ENCODE data around the gene CASP8. TPM values are rescaled to one million over a fixed set of nuclear protein-coding genes. Genes with fewer than 3 reads are reported as not detected.

CASP8 gene
- total and polyA plus RNA-seq, 2 of the 8 experiments (the other 6 are each of a cell fraction or from before 2014, with no cell fraction given), result 2.3 to 3.6 TPM

DNA sequence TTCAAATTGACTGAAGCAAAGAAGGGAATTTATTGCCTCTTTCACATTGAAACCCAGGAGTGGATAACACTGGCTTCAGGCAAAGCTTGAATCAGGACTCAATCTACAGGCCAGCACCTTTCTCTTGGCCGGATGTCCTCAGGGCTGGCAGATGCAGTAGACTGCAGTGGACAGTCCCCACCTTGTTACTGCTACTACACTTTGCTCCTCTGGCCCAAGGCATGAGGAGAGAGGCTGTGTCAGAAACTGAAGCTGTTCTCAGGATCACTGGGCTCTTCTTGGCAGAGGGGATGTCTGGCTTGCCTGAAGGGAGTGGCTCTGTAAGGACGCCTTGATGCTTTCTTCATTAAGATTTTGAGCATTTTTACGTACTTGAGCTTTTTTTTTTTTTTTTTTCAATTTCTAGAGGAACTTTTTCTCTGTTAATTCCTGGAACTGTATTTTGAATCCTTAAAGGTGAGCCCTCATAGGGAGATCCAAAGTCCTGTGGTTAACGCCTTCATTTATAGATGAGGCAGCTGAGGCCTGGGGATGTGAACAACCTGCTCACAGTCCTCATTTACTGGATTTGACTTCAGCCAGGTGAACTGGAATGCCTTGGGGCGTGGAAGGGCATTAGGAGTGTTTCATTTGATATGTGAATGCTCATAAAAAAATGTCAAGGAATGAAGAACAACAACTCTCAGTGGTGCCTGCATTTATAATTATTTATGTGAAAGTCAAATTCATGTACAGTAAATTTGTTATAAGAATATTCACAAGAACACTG lies 40.8 kb upstream of the CASP8 start:
- no peak overlapping the region for H3K56ac ChIP-seq (replicated peaks; ENCODE audit: insufficient read length, low read depth, low read length)
- H3K4me1 ChIP-seq (replicated peaks in 1 of 4; ENCODE audit: control insufficient read depth in 3 of 4, insufficient read depth in 4 of 4, low read length in 3 of 4), result peaks cover 5 to 23% (median 13%) of the 10 kb centered on the region in 4 experiments; a peak in 6 of 7 replicates
- no peak overlapping the region for H3K27ac ChIP-seq (ENCODE audit: low read depth, low read length)
- H3K4me2 ChIP-seq (ENCODE audit: insufficient read depth in 1 of 2, low read depth in 2 of 2, low read length in 2 of 2), result peak overlapping the region; percentile 43 to 71
- peak overlapping the region; percentile 88; the same call in 1 of the 2 replicates for H3K18ac ChIP-seq (ENCODE audit: extremely low read depth, low read length)
- no peaks in the 10 kb centered on the region for H3K36me3 ChIP-seq (ENCODE audit: control insufficient read depth in 2 of 4, insufficient read depth in 4 of 4, low read length in 3 of 4)
- no peak overlapping the region; the same call in 1 of the 2 replicates for H2AK5ac ChIP-seq (ENCODE audit: low read depth, low read length)
- H3K79me2 ChIP-seq (ENCODE audit: control insufficient read depth in 1 of 2, insufficient read depth in 2 of 2, low read length in 2 of 2), result no peaks in the 10 kb centered on the region
- H2BK120ac ChIP-seq (replicated peaks; ENCODE audit: low read depth, low read length), result no peak overlapping the region
- H4K91ac ChIP-seq (replicated peaks; ENCODE audit: insufficient read length, low read length), result no peak overlapping the region
- no peak overlapping the region for H4K8ac ChIP-seq (ENCODE audit: extremely low read depth, insufficient read depth, low read length)
- H3K23ac ChIP-seq (ENCODE audit: insufficient read length), result no peak overlapping the region
- WGBS, 2 experiments (ENCODE audit: extremely low coverage in 1 of 2, insufficient coverage in 1 of 2, insufficient read length in 1 of 2, insufficient replicate concordance in 2 of 2, low coverage in 1 of 2, low lambda C conversion rate in 2 of 2, missing lambda C conversion rate in 1 of 2), result 84% methylated on average over 5 of the region's 5 CpGs; no CpG with 5 or more reads in 1 of the 2 experiments
- H3K4ac ChIP-seq (replicated peaks; ENCODE audit: insufficient read length, low read depth, low read length), result no peak overlapping the region
- H2BK15ac ChIP-seq (ENCODE audit: low read length), result no peak overlapping the region
- H3K4me3 ChIP-seq (ENCODE audit: extremely low read depth in 1 of 4, insufficient read depth in 2 of 4, low read depth in 3 of 4, low read length in 4 of 4), result peak overlapping the region in 1 of 4 experiments; percentile 38; a peak in 1 of 8 replicates
- no peaks in the 10 kb centered on the region for H3K23me2 ChIP-seq (ENCODE audit: low read depth, low read length)
- H4K20me1 ChIP-seq (replicated peaks in 1 of 2; ENCODE audit: control insufficient read depth in 1 of 2, insufficient read depth in 2 of 2, low read length in 2 of 2), result no peaks in the 10 kb centered on the region
- POLR2A ChIA-PET (ENCODE audit: partially characterized antibody), result interaction anchor here (0.5 to 3.6 kb wide), 4 partner anchors 13 to 257 kb away, joined by 3 to 9 read pairs (median 4); no protein-coding TSS in a partner anchor
- FAIRE-seq (no peak), DNase-seq (ENCODE audit: low read depth in 1 of 2, low spot score in 2 of 2) (no peak)
- H3K9me3 ChIP-seq (ENCODE audit: insufficient read depth in 2 of 2, low read depth in 1 of 2, low read length in 1 of 2), result no peaks in the 10 kb centered on the region; a peak in 1 of 4 replicates
- H2AFZ ChIP-seq (ENCODE audit: low read length), result no peak overlapping the region
- no peaks in the 10 kb centered on the region for H3K79me1 ChIP-seq (ENCODE audit: low read depth, low read length)
- CTCF ChIA-PET (ENCODE audit: partially characterized antibody), result interaction anchor here (1.1 to 5.1 kb wide), 6 partner anchors 10 to 257 kb away, joined by 3 to 40 read pairs (median 4); partner anchors contain the start of gene CASP10
- H2BK5ac ChIP-seq (ENCODE audit: low read depth, low read length), result peak overlapping the region; percentile 55; the same call in 1 of the 2 replicates
- no peak overlapping the region for H3K9ac ChIP-seq (replicated peaks in 1 of 4; ENCODE audit: extremely low read depth in 1 of 4, low read depth in 3 of 4, low read length in 3 of 4)
- peak overlapping the region; percentile 29; the same call in 1 of the 2 replicates for H2BK20ac ChIP-seq (ENCODE audit: low read length)
- H3K27me3 ChIP-seq (replicated peaks in 1 of 4; ENCODE audit: control insufficient read depth in 3 of 4, extremely low read depth in 1 of 4, insufficient read depth in 3 of 4, low read length in 3 of 4), result no peaks in the 10 kb centered on the region
- H4K5ac ChIP-seq (ENCODE audit: insufficient read length, low read depth, low read length), result peak overlapping the region; percentile 26
- H2BK12ac ChIP-seq (ENCODE audit: low read depth, low read length), result peak overlapping the region; percentile 95
- H3K14ac ChIP-seq (ENCODE audit: insufficient read length), result no peak overlapping the region
- TF ChIP-seq CBX8 (IDR thresholded peaks at IDR 0.05; ENCODE audit: borderline replicate concordance, low read depth, low read length), result no peak
- no peak for TF ChIP-seq SP4 (IDR thresholded peaks at IDR 0.05; ENCODE audit: low read length)
- no peak for TF ChIP-seq RNF2 (IDR thresholded peaks at IDR 0.05; ENCODE audit: borderline replicate concordance, low read depth, low read length, missing control alignments, poor library complexity, severe bottlenecking)
- no peak for TF ChIP-seq HDAC6 (IDR thresholded peaks at IDR 0.05; ENCODE audit: low read depth, low read length)
- no peak for TF ChIP-seq FOSL1 (IDR thresholded peaks at IDR 0.05; ENCODE audit: insufficient read depth, low read depth, low read length)
- no peak for TF ChIP-seq NANOG (IDR thresholded peaks at IDR 0.05; ENCODE audit: insufficient read depth, low read depth, low read length, poor library complexity, severe bottlenecking)
- TF ChIP-seq SIRT6 (IDR thresholded peaks at IDR 0.05; ENCODE audit: low read length), result no peak
- TF ChIP-seq, protein P1, sequence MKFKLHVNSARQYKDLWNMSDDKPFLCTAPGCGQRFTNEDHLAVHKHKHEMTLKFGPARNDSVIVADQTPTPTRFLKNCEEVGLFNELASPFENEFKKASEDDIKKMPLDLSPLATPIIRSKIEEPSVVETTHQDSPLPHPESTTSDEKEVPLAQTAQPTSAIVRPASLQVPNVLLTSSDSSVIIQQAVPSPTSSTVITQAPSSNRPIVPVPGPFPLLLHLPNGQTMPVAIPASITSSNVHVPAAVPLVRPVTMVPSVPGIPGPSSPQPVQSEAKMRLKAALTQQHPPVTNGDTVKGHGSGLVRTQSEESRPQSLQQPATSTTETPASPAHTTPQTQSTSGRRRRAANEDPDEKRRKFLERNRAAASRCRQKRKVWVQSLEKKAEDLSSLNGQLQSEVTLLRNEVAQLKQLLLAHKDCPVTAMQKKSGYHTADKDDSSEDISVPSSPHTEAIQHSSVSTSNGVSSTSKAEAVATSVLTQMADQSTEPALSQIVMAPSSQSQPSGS (IDR thresholded peaks at IDR 0.05; ENCODE audit: low read length), result no peak
- no peak for TF ChIP-seq TAF1 (IDR thresholded peaks at IDR 0.05; ENCODE audit: low read depth, low read length)
